RWPE1 (cell line): Measurements from ENCODE around the gene KAZN.

Experiments
- CTCF ChIA-PET: fragments of 350-600 bp; sonication (Branson Sonifier 250); formaldehyde crosslinking; extraction: SDS; loops from one replicate; lab custom pipeline; 2021; lab: Yijun Ruan, JAX
- POLR2A ChIA-PET: fragments of 400-600 bp; formaldehyde crosslinking; extraction: SDS; loops from one replicate; lab custom pipeline; 2020; ENCODE audit warnings: antibody characterized with exemption; ENCODE audit not compliant: low non-redundant PET; lab: Yijun Ruan, JAX
- DNase-seq: peaks from one replicate; pipeline ENCODE4 v3.0.0; 2012; ENCODE audit warnings: low spot score
- H3K27ac ChIP-seq: fragments of 450-650 bp; 2 replicates; pipeline ENCODE4 v1.5.1; 2017
- CTCF ChIP-seq: fragments of 450-650 bp; conservative IDR thresholded peaks from 2 replicates; pipeline ENCODE4 v1.5.1; 2017; ENCODE audit warnings: low read depth, mild to moderate bottlenecking

Gene KAZN

GRCh38 chr1:15118579-15118978 lies 520.1 kb downstream of the KAZN start:
- no peak for TF ChIP-seq CTCF
- ChIA-PET CTCF (no interaction called here), POLR2A (no interaction called here)
- DNase-seq, result no peak
- no peak overlapping the region for H3K27ac ChIP-seq

- POLR2A ChIA-PET, result no interaction called here
- no peak for DNase-seq
- CTCF ChIA-PET, result interaction anchor here (0.7 kb wide), 1 partner anchor 152 kb away, joined by 3 read pairs; no protein-coding TSS in a partner anchor
Measured at GRCh38 chr1:15120251-15120945, 521.9 kb downstream of the KAZN start.

GRCh38 chr1:15122331-15122730 lies 523.8 kb downstream of the KAZN start:
- no peak for DNase-seq
- no peak for TF ChIP-seq CTCF
- ChIA-PET POLR2A (no interaction called here), CTCF (no interaction called here)
- no peak overlapping the region for H3K27ac ChIP-seq

More at GRCh38 chr1:15120251-15120945, 521.9 kb downstream of the KAZN start:
- no peak overlapping the region for H3K27ac ChIP-seq
- TF ChIP-seq CTCF, result no peak

- no peak for DNase-seq
- TF ChIP-seq CTCF, result no peak
- H3K27ac ChIP-seq, result no peak overlapping the region
- ChIA-PET POLR2A (no interaction called here), CTCF (no interaction called here)
Measured at GRCh38 chr1:15123270-15123669, 524.8 kb downstream of the KAZN start.

- POLR2A ChIA-PET, result no interaction called here
- no peak overlapping the region for H3K27ac ChIP-seq
- no peak for DNase-seq
- CTCF ChIA-PET, result interaction anchor here (0.7 kb wide), 1 partner anchor 119 kb away, joined by 4 read pairs; no protein-coding TSS in a partner anchor
- no peak for TF ChIP-seq CTCF
Measured at GRCh38 chr1:15123925-15124324, 525.4 kb downstream of the KAZN start.

- CTCF ChIA-PET, result interaction anchor here (0.7 kb wide), 2 partner anchors 90 to 119 kb away, joined by 3 to 4 read pairs; no protein-coding TSS in a partner anchor
- POLR2A ChIA-PET, result no interaction called here
- DNase-seq, result no peak
- no peak for TF ChIP-seq CTCF
- H3K27ac ChIP-seq, result no peak overlapping the region
Measured at GRCh38 chr1:15124362-15125100, 526.0 kb downstream of the KAZN start.
